HepG2 (cell line): Measurements from ENCODE around the gene LTBR. TPM values are rescaled to one million over a fixed set of nuclear protein-coding genes. Genes with fewer than 3 reads are reported as not detected.

Experiments
- AHDC1 ChIP-seq: sonication (generic); formaldehyde crosslinking; IDR thresholded peaks from 2 replicates; pipeline ENCODE4 v1.5.1; 2020; ENCODE audit warnings: mild to moderate bottlenecking, missing genetic modification reagents, borderline replicate concordance
- CBFB ChIP-seq: sonication (generic); formaldehyde crosslinking; IDR thresholded peaks from 2 replicates; pipeline ENCODE4 v1.4.0; 2020; ENCODE audit warnings: missing genetic modification reagents
- CBX5 ChIP-seq: sonication (generic); formaldehyde crosslinking; IDR thresholded peaks from 2 replicates; pipeline ENCODE4 v1.4.0; 2020; ENCODE audit warnings: missing genetic modification reagents, borderline replicate concordance
- ELF3 ChIP-seq: IDR thresholded peaks from 2 replicates; pipeline ENCODE4 v1.6.1; 2016; ENCODE audit warnings: missing genetic modification reagents, missing compliant biosample characterization
- ETV5 ChIP-seq: IDR thresholded peaks from 2 replicates; pipeline ENCODE4 v1.6.1; 2018; ENCODE audit warnings: missing biosample characterization, missing genetic modification reagents, inconsistent platforms, borderline replicate concordance
- GATAD2A ChIP-seq: IDR thresholded peaks from 2 replicates; pipeline ENCODE4 v1.6.1; 2016
- HOXA3 ChIP-seq: sonication (generic); formaldehyde crosslinking; IDR thresholded peaks from 2 replicates; pipeline ENCODE4 v1.5.0; 2020; ENCODE audit warnings: missing genetic modification reagents
- JUN ChIP-seq: sonication (generic); formaldehyde crosslinking; IDR thresholded peaks from 2 replicates; pipeline ENCODE4 v1.4.0; 2020; ENCODE audit warnings: mild to moderate bottlenecking, missing genetic modification reagents
- MAF1 ChIP-seq: sonication (generic); formaldehyde crosslinking; IDR thresholded peaks from 2 replicates; pipeline ENCODE4 v1.5.0; 2020; ENCODE audit warnings: missing genetic modification reagents, borderline replicate concordance
- MAFF ChIP-seq: IDR thresholded peaks from 2 replicates; pipeline ENCODE4 v1.6.1; 2011; ENCODE audit warnings: low read depth, low read length, improper control_type of control experiment
- SALL1 ChIP-seq: sonication (generic); formaldehyde crosslinking; IDR thresholded peaks from 2 replicates; pipeline ENCODE4 v1.8.0; 2022; ENCODE audit warnings: mild to moderate bottlenecking, missing genetic modification reagents
- SMYD3 ChIP-seq: sonication (generic); formaldehyde crosslinking; IDR thresholded peaks from 2 replicates; pipeline ENCODE4 v1.8.1; 2023; ENCODE audit warnings: mild to moderate bottlenecking, missing genetic modification reagents
- SOX6 ChIP-seq, 2 experiments: fragments of 450-650 bp in 1 of 2; sonication (generic) in 1 of 2; formaldehyde crosslinking in 1 of 2; IDR thresholded peaks; 2 replicates each; pipeline versions ENCODE4 v1.4.0 to v1.6.1; 2017 to 2020; ENCODE audit warnings: antibody characterized with exemption in 1 of 2, mild to moderate bottlenecking in 1 of 2, missing genetic modification reagents in 1 of 2
- YEATS2 ChIP-seq: sonication (generic); formaldehyde crosslinking; IDR thresholded peaks from 2 replicates; pipeline ENCODE4 v1.4.0; 2020; ENCODE audit warnings: missing genetic modification reagents, borderline replicate concordance
- ZNF207 ChIP-seq: fragments of 450-650 bp; IDR thresholded peaks from 2 replicates; pipeline ENCODE4 v1.6.1; 2016; ENCODE audit warnings: antibody characterized with exemption, borderline replicate concordance
- ZNF7 ChIP-seq: IDR thresholded peaks from 2 replicates; pipeline ENCODE4 v1.6.1; 2016; ENCODE audit warnings: missing biosample characterization, missing genetic modification reagents
- polyA plus RNA-seq, 8 experiments: library from polyadenylated mRNA; depleted of rRNA in 3 of 8; stranded (reverse) in 7 of 8; unstranded in 1 of 8; fragments of >200 nt; fragmentation: Illumina TruSeq in 4 of 8; extraction: Trizol in 4 of 8; gene quantifications; 2 replicates each; pipeline versions ENCODE4 v1.2.1 to v1.2.3, GENCODE V29; 2011 to 2016; ENCODE audit warnings: low read depth in 4 of 8, missing spikeins in 1 of 8, mixed read lengths in 1 of 8; ENCODE audit not compliant: insufficient read depth in 1 of 8
- total RNA-seq, 5 experiments: library from RNA; depleted of rRNA; stranded (reverse); fragments of >200 nt; fragmentation: Illumina TruSeq; extraction: Trizol; gene quantifications; 2 replicates each; pipeline ENCODE4 v1.2.3, GENCODE V29; 2016; ENCODE audit warnings: low read depth in 1 of 5
- TF ChIP-seq, protein P1 (sequence below): sonication (generic); formaldehyde crosslinking; IDR thresholded peaks from 2 replicates; pipeline ENCODE4 v1.4.0; 2020; ENCODE audit warnings: missing genetic modification reagents

The LTBR gene
- total and polyA plus RNA-seq, 2 of the 13 experiments (the other 11 are each of a cell fraction or from before 2014, with no cell fraction given): 31.4 to 34.8 TPM

DNA sequence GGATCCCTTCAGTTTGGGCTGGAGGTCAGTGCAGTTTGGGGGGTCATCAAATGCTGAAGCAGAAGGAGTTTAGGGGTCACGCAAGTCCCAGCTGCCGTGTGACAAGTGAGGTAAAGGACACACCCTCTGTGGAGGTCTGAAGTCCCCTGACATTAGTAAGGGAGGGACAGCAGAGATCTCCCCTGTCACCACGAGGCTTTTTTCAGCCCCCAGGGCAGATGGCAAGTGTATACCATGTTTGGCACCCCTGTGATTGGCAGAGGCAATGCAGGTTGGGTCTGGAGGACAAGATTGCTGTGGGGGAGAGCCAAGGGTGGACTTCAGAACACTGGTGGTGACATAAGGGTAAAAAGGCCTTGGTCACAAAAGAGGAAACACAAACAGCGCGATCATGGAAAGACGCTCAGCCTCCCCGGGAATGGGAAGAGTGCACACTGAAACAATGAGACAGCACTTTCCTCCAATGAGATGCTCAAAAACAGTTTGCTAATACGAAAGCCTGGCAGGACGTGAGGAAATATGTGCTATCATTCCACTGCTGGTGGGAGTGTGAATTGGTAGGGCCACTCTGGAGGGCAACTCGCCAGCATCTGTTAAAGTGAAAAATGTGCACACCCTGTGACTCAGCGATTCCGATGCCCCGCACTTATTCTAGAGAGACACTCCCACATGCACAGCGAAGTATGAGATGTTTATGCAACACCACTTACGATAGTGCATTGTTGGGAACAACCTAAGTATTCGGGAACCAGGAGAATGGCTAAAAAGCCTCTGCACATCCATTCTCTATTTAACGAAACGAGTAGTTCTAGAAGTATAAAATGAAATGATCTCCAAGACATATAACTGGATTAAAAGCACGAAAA is 46.4 kb downstream of the LTBR start (continued):
- no peak for TF ChIP-seq AHDC1
- TF ChIP-seq MAFF: peak; percentile 75
- TF ChIP-seq ELF3 (CRISPR knock-in tag): no peak
- no peak for TF ChIP-seq ZNF7 (CRISPR knock-in tag)
- no peak for TF ChIP-seq ZNF207
- TF ChIP-seq GATAD2A (CRISPR knock-in tag): peak; percentile 58; the same call in 1 of the 2 replicates
- TF ChIP-seq MAF1: no peak
- TF ChIP-seq SOX6 (IDR thresholded peaks at IDR 0.05): no peak
- peak; percentile 37 for TF ChIP-seq SOX6 (CRISPR knock-in tag; IDR thresholded peaks at IDR 0.05)
- no peak for TF ChIP-seq CBX5
- TF ChIP-seq CBFB (CRISPR knock-in tag): no peak
- TF ChIP-seq JUN (CRISPR knock-in tag): no peak
- TF ChIP-seq SALL1 (CRISPR knock-in tag): peak; percentile 33
- TF ChIP-seq HOXA3 (CRISPR knock-in tag): peak; percentile 43; the same call in 1 of the 2 replicates
- no peak for TF ChIP-seq YEATS2 (CRISPR knock-in tag)
- TF ChIP-seq, protein P1, sequence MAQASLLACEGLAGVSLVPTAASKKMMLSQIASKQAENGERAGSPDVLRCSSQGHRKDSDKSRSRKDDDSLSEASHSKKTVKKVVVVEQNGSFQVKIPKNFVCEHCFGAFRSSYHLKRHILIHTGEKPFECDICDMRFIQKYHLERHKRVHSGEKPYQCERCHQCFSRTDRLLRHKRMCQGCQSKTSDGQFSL: no peak
- TF ChIP-seq SMYD3: 0 out of 2 replicates have a peak, but pooled peaks have one; percentile 51
- no peak for TF ChIP-seq ETV5 (CRISPR knock-in tag)
